A549 treated with CpdA at 1 μM for 4 hours (cell line): Measurements from ENCODE around the gene ATP8B2. TPM values are rescaled to one million over a fixed set of nuclear protein-coding genes. Genes with fewer than 3 reads are reported as not detected.

ENCODE experiments used
- total RNA-seq: library from RNA; stranded (reverse); fragments of 200-300 nt; extraction: Qiagen RNA extraction; gene quantifications from 5 replicates; pipeline ENCODE4 v1.2.3, GENCODE V29; 2022; ENCODE audit warnings: low read depth

ATP8B2 gene
- 22.0 to 38.9 TPM (median 31.0 TPM) in 5 replicates for total RNA-seq

GRCh38 chr1:154324669-154325582 lies at the start of gene ATP8B2:
Gene ATP8B2, plus strand, starts transcription at chr1:154325525. Its CDS starts 2,617 bp downstream, at chr1:154328142.

GRCh38 chr1:154320882-154321608 lies 4.3 kb upstream of the ATP8B2 start, which contains the start of gene AQP10:
Gene AQP10, plus strand, starts transcription at chr1:154321093. Its CDS starts 63 bp downstream, at chr1:154321156.

Other genes starting within 250 kb of the ATP8B2 start
- not detected in 5 replicates for gene NUP210L, start 170.5 kb upstream of the ATP8B2 start, total RNA-seq
- gene TPM3, start 133.4 kb upstream of the ATP8B2 start, total RNA-seq: 443 to 631 TPM (median 459 TPM) in 5 replicates
- gene CFAP141, start 119.2 kb upstream of the ATP8B2 start, total RNA-seq: not detected in 5 replicates
- gene UBAP2L, start 104.6 kb upstream of the ATP8B2 start, total RNA-seq: 112 to 120 TPM (median 115 TPM) in 5 replicates
- 95.2 to 114 TPM (median 101 TPM) in 5 replicates for gene HAX1, start 52.9 kb upstream of the ATP8B2 start, total RNA-seq
- gene AQP10, start 4.4 kb upstream of the ATP8B2 start, total RNA-seq: not detected in 5 replicates
- 10.1 to 13.8 TPM (median 11.3 TPM) in 5 replicates for gene IL6R, start 79.8 kb downstream of the ATP8B2 start, total RNA-seq
- 0.07 TPM in 1 of 5 replicates, not detected in the others for gene TDRD10, start 176.7 kb downstream of the ATP8B2 start, total RNA-seq
- gene SHE, start 176.9 kb downstream of the ATP8B2 start, total RNA-seq: 0.02 to 0.07 TPM (median 0.03 TPM) in 5 replicates
- 57.3 to 68.4 TPM (median 63.4 TPM) in 5 replicates for gene UBE2Q1, start 233.1 kb downstream of the ATP8B2 start, total RNA-seq
- gene CHRNB2, start 242.3 kb downstream of the ATP8B2 start, total RNA-seq: 0.34 to 0.58 TPM (median 0.38 TPM) in 5 replicates